Mucosa of descending colon (tissue), 3 donors: ENCODE results near the gene CDH12. TPM values are rescaled to one million over a fixed set of nuclear protein-coding genes. Genes with fewer than 3 reads are reported as not detected.
"Not testable (repeated sequence)": the region's sequence is repeated elsewhere in the genome, so short reads cannot be mapped to it uniquely, and the experiment has no call there.

Experiments used
- ATAC-seq: fragments of 200-7000 bp; cut with Tn5 transposase; one replicate; pipeline ENCODE4 v1.9.1; 2020; ENCODE audit warnings: mild to moderate bottlenecking, moderate library complexity
- DNase-seq, 3 donors: peaks; one replicate each; pipeline ENCODE4 v3.0.0-alpha.2; 2020
- H3K36me3 ChIP-seq: fragments of 200-600 bp; one replicate; pipeline ENCODE4 v1.8.0; 2021; ENCODE audit warnings: low read depth, mild to moderate bottlenecking
- H3K4me1 ChIP-seq: fragments of 200-600 bp; one replicate; pipeline ENCODE4 v1.8.0; 2021; ENCODE audit warnings: low read depth, mild to moderate bottlenecking
- H3K4me3 ChIP-seq: fragments of 200-600 bp; one replicate; pipeline ENCODE4 v1.8.0; 2021; ENCODE audit warnings: mild to moderate bottlenecking
- H3K9me3 ChIP-seq: fragments of 200-600 bp; one replicate; pipeline ENCODE4 v1.8.0; 2021; ENCODE audit warnings: mild to moderate bottlenecking
- intact Hi-C, 2 donors: fragments of 100-400 bp; cut with DNase I in 1 of 2; cut with micrococcal nuclease in 1 of 2; formaldehyde crosslinking; loops; one replicate each; pipeline versions ENCODE4 v1.11.0 to v1.11.1; 2022; cut with DNase I, micrococcal nuclease
- total RNA-seq, 3 donors: library from RNA; stranded (reverse); fragmentation: NEBNext Ultra II Directional in 2 of 3; extraction: Animal tissue kit (Norgen Biotek cat#: 25700) in 2 of 3; gene quantifications; one replicate each; pipeline versions ENCODE4 v1.2.1 to v1.2.4, GENCODE V29; 2021 to 2023
- TF ChIP-seq, protein P1 (sequence below): fragments of 200-600 bp; IDR thresholded peaks from one replicate; pipeline ENCODE4 v1.8.0; 2022; ENCODE audit warnings: antibody characterized with exemption, mild to moderate bottlenecking
- donor health status: DM: no; HTN: no; CAD: no; lungs with moderate emphysema.
- donor health status: DM: no; HTN: no; CAD: no.
- donor health status: DM: no; HTN: yes; CAD: no.

CDH12 gene
- total RNA-seq, 3 donors from 2014 or later, result 0.14 TPM; not detected in 2

DNA sequence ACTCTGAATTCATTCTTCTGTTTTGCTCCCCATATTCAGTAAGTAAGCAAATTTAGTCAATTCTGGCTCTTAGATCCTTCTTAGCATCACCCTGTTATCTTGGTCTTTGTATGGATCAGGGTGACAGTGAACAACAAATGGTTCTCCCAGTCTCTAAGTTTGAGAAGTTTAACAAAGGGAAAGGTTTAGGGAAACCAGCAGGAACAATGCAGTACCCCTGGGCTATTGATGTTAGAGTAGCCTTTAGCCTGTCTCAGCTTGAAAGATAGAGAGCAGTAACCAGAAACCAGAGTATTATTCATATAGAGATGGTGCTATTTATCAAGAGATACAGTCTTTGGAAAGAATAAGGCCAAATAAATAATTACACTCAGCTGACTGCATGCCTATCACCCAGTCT is 241.8 kb downstream of the CDH12 start:
- intact Hi-C loops, result no loop called here
- Histone ChIP-seq H3K4me1 (no peaks in the 10 kb centered on the region), H3K9me3 (no peaks in the 10 kb centered on the region), H3K4me3 (no peak overlapping the region), H3K36me3 (no peaks in the 10 kb centered on the region)
- TF ChIP-seq, protein P1, sequence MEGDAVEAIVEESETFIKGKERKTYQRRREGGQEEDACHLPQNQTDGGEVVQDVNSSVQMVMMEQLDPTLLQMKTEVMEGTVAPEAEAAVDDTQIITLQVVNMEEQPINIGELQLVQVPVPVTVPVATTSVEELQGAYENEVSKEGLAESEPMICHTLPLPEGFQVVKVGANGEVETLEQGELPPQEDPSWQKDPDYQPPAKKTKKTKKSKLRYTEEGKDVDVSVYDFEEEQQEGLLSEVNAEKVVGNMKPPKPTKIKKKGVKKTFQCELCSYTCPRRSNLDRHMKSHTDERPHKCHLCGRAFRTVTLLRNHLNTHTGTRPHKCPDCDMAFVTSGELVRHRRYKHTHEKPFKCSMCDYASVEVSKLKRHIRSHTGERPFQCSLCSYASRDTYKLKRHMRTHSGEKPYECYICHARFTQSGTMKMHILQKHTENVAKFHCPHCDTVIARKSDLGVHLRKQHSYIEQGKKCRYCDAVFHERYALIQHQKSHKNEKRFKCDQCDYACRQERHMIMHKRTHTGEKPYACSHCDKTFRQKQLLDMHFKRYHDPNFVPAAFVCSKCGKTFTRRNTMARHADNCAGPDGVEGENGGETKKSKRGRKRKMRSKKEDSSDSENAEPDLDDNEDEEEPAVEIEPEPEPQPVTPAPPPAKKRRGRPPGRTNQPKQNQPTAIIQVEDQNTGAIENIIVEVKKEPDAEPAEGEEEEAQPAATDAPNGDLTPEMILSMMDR, result no peak
- ATAC-seq, result no peak
- no peak for DNase-seq

DNA sequence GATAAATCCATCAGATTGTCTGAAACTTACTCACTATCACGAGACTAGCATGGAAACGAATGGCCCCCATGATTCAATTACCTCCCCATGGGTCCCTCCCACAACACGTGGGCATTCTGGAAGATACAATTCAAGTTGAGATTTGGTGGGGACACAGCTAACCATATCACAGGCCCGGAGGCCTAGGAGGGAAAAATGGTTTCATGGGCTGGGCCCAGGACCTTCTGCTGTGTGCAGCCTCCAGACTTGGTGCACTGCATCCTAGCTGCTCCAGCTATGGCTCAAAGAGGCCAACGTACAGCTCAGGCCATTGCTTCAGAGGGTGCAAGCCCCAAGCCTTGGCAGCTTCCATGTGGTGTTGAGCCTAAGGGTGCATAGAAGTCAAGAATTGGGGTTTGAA is 245.6 kb downstream of the CDH12 start:
- intact Hi-C loops, ATAC-seq, H3K4me1 ChIP-seq, H3K9me3 ChIP-seq, H3K4me3 ChIP-seq, DNase-seq, H3K36me3 ChIP-seq: not testable (repeated sequence)

DNA sequence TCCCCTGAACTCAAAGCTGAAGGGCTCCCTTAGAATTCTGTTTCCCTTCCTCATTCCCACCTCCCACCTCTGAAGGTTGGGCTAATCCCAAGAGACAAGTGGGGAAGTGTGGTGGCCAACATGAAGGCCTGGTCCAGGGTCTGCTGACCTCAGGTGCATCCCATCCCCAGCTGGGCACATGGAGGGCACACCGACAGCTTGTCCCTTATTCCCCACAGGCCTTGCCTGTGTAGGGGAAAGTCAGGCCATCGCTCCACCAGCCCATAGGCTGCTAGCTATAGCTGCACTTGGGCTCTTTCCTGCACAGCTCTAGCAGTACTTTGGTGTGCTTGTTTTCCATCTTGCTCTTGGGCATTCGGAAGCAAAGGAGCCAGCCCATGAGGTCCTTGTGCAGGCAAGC is 247.7 kb downstream of the CDH12 start:
- ATAC-seq (no peak), DNase-seq (no peak)
- TF ChIP-seq, protein P1, result no peak
- Histone ChIP-seq H3K36me3 (no peaks in the 10 kb centered on the region), H3K4me3 (no peak overlapping the region), H3K4me1 (no peaks in the 10 kb centered on the region), H3K9me3 (no peaks in the 10 kb centered on the region)
- intact Hi-C loops, result no loop called here

DNA sequence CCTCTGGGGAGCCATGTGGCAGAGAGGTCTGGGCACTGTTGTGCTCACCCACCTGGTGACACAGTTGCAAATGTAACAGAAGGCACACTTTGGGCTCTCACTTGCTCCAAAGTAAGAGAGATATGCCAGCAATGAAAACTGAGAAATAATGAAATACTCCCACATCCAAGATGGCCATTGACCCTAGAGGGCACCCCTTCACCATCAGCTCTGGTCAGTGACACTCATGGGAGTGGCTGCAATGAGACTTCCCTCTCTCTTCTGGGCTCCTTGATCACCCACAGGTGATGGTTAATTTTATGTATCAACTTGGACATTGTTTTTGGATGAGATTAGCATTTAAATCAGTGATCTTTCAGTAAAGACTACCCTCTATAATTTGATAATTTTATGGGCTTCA is 248.4 kb downstream of the CDH12 start:
- intact Hi-C loops, result no loop called here
- H3K4me1 ChIP-seq, result no peaks in the 10 kb centered on the region

GRCh38 chr5:22598796-22599195 is 254.3 kb downstream of the CDH12 start:
- H3K9me3 ChIP-seq, result no peaks in the 10 kb centered on the region
- TF ChIP-seq, protein P1, result no peak
- DNase-seq (no peak), ATAC-seq (no peak)
- no peak overlapping the region for H3K4me3 ChIP-seq
- intact Hi-C loops, result no loop called here
- H3K4me1 ChIP-seq, result no peaks in the 10 kb centered on the region
- H3K36me3 ChIP-seq, result no peaks in the 10 kb centered on the region

More for the DNA sequence above, 248.4 kb downstream of the CDH12 start:
- ATAC-seq (no peak), DNase-seq (no peak)
- Histone ChIP-seq H3K9me3 (no peaks in the 10 kb centered on the region), H3K36me3 (no peaks in the 10 kb centered on the region), H3K4me3 (no peak overlapping the region)
- TF ChIP-seq, protein P1, result no peak

GRCh38 chr5:22596404-22596970 is 256.7 kb downstream of the CDH12 start:
- TF ChIP-seq, protein P1, result no peak
- H3K9me3 ChIP-seq, result no peaks in the 10 kb centered on the region
- H3K4me1 ChIP-seq, result no peaks in the 10 kb centered on the region
- no peak for DNase-seq
- H3K4me3 ChIP-seq, result no peak overlapping the region
- no peak for ATAC-seq
- H3K36me3 ChIP-seq, result no peaks in the 10 kb centered on the region
- intact Hi-C loops, result no loop called here
